Measurements from ENCODE around the gene CKAP5.

Gene CKAP5

GRCh38 chr11:46845740-46846509, at the start of gene CKAP5:
CKAP5 (minus strand) TSS chr11:46846280; CDS start chr11:46821231, 25,049 bp downstream.
- DNase-seq (ENCODE audit: low read depth), result peak; percentile 72

DNA sequence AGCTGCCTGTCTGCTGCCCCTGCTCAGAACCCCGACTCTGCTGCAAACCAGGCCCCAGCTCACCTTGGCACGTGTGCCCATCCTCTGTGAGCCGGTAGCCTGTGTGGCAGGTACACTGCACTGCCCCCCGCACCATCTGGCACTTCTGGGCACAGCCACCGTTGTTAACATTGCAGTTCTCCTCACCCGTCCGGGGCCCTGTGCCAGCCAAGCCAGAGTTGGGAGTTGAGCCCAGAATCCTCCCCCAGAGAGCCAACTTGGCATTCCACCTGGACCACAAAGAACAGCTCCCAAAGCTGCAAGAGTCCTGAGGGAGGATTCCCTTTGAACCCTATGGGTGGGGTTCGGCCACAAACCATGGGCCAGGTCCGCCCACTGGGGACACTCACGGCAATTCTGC, 49.7 kb upstream of the CKAP5 start:
- no peak for DNase-seq (ENCODE audit: low read depth)

GRCh38 chr11:46894961-46895360, 48.9 kb upstream of the CKAP5 start:
- DNase-seq (ENCODE audit: low read depth), result no peak

GRCh38 chr11:46894506-46894905, 48.4 kb upstream of the CKAP5 start:
- DNase-seq (ENCODE audit: low read depth), result no peak

GRCh38 chr11:46892838-46893237, 46.8 kb upstream of the CKAP5 start:
- DNase-seq (ENCODE audit: low read depth), result no peak

- DNase-seq (ENCODE audit: low read depth), result no peak
Measured at GRCh38 chr11:46892109-46892508, 46.0 kb upstream of the CKAP5 start.

GRCh38 chr11:46890665-46891064, 44.6 kb upstream of the CKAP5 start:
- no peak for DNase-seq (ENCODE audit: low read depth)

DNA sequence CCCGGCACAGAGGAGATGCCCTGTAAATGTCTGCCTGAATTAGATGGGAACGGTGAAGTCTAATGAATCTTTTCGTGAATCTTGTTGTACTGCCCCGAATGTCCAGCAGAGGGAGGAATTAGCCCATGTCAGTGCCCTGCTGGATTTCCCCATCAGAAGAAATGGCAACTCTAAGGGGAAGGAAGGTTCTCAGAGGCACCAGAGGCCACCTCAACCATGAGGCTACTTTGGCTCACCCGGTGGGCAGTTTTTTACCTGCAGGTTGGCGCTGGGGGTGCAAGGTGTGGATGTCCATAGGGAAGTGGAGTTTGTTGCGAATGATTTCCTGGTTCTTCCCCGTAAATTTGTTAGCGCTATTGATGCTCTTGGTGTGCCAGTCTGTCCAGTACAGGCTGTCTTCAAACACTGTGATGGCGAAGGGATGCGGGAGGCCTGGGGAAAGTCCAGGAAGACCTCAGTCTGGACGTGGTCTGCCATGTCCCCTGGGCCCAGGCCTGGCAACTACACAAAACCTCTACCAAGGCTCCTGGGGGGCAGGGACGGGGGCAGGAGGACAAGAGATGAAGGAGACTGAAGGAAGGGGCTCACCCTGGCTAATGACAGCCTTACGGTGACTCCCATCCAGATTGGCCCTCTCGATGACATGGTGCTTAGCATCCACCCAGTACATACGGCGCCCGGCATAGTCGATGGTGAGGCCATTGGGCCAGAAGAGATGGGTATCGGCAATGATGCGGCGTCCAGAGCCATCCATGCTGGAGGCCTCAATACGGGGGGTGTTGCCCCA, 43.8 kb upstream of the CKAP5 start:
- DNase-seq (ENCODE audit: low read depth), result peak; percentile 35

DNA sequence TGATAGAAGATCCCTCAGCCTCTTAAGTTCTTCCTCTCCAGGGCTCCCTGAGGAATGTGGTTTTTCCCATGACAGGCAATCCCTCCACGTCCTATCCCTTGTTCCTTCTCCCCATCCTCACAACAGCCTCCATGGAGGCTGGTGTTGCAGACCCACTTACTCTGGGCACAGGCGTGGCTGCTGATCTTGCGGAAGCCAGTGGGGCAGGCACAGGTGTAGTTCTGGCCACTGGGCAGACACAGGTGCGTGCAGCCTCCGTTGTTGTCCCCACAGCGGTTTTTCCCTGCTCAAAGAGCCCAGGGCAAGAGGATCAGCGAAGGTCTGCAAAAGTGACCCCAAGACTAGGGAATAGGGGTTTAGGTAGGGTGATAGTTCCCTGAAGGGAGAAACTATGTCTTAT, 43.2 kb upstream of the CKAP5 start:
- DNase-seq (ENCODE audit: low read depth), result no peak

DNA sequence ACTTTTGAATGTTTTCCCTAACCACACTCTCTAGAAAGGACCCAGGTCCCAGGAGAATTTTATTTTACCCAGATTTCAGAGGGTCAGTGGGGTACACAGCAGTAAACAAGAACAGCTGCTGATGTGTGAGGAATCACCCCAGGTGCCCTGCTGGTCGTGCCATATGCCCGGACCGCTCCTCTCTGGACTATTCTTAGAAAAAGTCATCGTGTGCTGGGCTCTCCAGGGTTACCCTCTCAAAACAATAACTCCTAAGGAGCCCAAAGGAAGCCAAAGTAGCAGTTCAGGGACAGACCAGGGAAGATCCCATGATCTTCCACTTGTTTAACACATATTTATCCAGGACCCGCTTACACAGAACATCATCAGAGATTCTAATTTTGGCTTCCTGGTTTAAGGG, 42.6 kb upstream of the CKAP5 start:
- no peak for DNase-seq (ENCODE audit: low read depth)

DNA sequence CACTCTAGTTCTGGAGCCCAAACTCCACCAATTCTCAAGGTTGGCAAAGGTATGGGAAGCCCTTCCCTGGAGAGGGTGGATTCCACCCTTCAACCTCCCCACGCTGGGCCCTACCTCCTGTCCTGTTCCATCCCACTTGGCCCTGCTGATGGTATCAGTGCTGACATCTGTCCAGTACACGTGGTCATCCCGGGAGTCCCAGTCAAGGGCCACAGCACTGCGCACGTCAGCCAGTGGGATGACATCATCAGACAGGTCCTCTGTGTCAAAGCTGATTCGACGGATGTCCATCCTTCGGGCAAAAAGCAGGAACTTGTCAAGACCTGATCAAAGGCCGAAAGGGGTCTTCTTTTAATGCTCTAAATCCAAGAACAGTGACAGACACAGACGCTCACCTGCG, 40.1 kb upstream of the CKAP5 start:
- DNase-seq (ENCODE audit: low read depth), result no peak

- no peak for DNase-seq (ENCODE audit: low read depth)
Measured at GRCh38 chr11:46879056-46879585, 33.0 kb upstream of the CKAP5 start.

- DNase-seq (ENCODE audit: low read depth), result no peak
Measured at GRCh38 chr11:46877580-46877979, 31.5 kb upstream of the CKAP5 start.

- no peak for DNase-seq (ENCODE audit: low read depth)
Measured at GRCh38 chr11:46876471-46876870, 30.4 kb upstream of the CKAP5 start.

GRCh38 chr11:46874586-46874985, 28.5 kb upstream of the CKAP5 start:
- no peak for DNase-seq (ENCODE audit: low read depth)

GRCh38 chr11:46868912-46869311, 22.8 kb upstream of the CKAP5 start:
- DNase-seq (ENCODE audit: low read depth), result no peak

DNA sequence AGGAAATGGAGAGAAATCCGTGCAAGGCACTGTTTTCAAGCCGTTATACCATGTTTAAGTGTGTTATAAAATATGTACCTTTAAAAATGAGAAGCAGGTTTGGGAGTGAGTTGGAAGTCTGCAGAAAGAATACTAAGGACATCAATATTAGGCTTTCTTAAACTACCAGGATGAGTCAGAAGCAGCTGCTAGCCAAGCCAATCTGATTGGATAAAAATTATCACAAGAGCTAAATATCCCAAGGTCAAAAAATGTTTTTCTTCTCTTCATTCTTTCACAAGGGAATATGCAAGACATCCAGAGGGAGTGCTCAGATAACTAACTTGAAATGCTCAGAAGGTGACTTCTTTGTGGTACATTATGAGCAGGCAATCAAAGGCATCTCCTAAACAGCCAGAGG, 19.3 kb upstream of the CKAP5 start:
- no peak for DNase-seq (ENCODE audit: low read depth)

DNA sequence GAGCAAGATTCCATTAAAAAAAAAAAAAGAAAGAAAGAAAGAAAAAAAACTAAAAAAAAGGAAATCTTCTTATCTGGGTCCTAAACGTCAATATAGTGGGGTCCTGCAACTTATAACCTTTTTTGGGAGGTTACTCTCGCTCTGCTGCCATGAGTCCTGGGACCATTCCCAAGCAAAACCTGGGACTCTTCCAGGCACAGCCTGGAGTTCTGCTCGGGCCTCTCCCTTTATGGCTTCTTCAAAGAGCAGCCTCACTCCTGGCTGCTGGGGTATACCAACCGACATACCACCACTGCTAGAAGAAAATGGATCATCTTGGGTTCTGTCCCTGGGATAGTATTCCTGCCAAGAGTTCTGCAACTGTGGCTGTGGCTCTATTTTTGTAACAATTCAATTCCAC, 14.1 kb upstream of the CKAP5 start:
- no peak for DNase-seq (ENCODE audit: low read depth)

- no peak for DNase-seq (ENCODE audit: low read depth)
Measured at GRCh38 chr11:46858920-46859546, 13.0 kb upstream of the CKAP5 start.

- DNase-seq (ENCODE audit: low read depth), result no peak
Measured at GRCh38 chr11:46857666-46858065, 11.6 kb upstream of the CKAP5 start.

DNA sequence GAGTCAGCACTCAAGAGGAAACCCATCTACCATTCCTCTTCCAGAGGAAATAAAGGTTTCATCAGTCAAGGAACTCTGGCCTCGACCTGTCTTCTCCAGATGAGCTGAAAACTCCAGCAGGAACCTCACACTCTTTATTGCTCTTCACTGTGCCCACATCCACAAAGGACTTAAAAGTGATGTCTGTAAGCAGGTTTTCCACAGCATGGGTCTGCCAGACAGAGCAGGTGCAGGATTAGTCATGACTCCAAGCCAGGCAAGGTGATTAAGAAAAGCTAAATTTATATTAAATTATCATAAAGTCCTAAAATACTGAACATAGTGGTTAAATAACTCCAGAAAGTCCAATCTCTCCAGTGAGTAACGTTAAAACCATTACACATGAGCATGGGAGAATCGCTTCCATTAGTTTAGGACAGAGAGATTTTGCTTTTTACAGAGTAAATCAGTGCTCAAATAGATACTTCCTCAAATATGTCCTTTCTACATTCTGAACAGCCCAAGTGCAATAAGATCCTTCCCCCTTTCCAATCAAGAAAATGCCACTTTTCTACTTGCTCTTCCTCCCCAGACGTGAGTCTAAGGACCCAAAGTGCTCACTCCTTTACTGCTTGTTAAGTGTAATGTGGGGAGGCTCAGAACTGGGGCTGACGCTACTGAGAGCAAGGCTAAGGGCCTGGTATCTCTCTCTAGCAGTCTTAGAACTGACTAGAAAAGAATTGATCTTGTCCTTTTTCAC, 10.7 kb upstream of the CKAP5 start:
- DNase-seq (ENCODE audit: low read depth), result no peak

- DNase-seq (ENCODE audit: low read depth), result no peak
Measured at GRCh38 chr11:46855863-46856262, 9.8 kb upstream of the CKAP5 start.
